HL-60 (cell line): Measurements from ENCODE around the gene PIP4K2A.
A peak's percentile ranks its signal among the peaks of the same experiment; 100 is the strongest.

Source experiments
- DNase-seq, 2 experiments: peaks; one replicate each; pipeline ENCODE4 v3.0.0-alpha.2; 2010 to 2020; ENCODE audit warnings: low read depth in 1 of 2, low spot score in 1 of 2
- H3K27ac ChIP-seq: fragments of 250-450 bp; sonication (Bioruptor Pico); replicated peaks from 2 replicates; pipeline ENCODE4 v1.5.1; 2020; ENCODE audit warnings: mild to moderate bottlenecking, moderate library complexity
- H3K27me3 ChIP-seq: fragments of 250-450 bp; sonication (Bioruptor Pico); 2 replicates; pipeline ENCODE4 v1.5.1; 2021; ENCODE audit warnings: mild to moderate bottlenecking, moderate library complexity; ENCODE audit not compliant: insufficient read depth, poor library complexity, severe bottlenecking
- H3K4me3 ChIP-seq: replicated peaks from 2 replicates; pipeline ENCODE4 v1.5.1; 2011; ENCODE audit warnings: mild to moderate bottlenecking, control low read depth, low read length; ENCODE audit not compliant: insufficient read depth
- GABPA ChIP-seq: IDR thresholded peaks from 2 replicates; pipeline ENCODE4 v1.6.1; 2012; ENCODE audit warnings: low read depth
- POLR2AphosphoS5 ChIP-seq: IDR thresholded peaks from 2 replicates; pipeline ENCODE4 v1.6.1; 2012; ENCODE audit warnings: low read depth
- SPI1 ChIP-seq: IDR thresholded peaks from 2 replicates; pipeline ENCODE4 v1.6.1; 2012; ENCODE audit warnings: low read depth, mild to moderate bottlenecking, borderline replicate concordance
- TF ChIP-seq, protein P1 (sequence below): IDR thresholded peaks from one replicate; pipeline ENCODE4 v1.5.1; 2011; ENCODE audit warnings: low read length, control low read depth, inconsistent platforms; ENCODE audit not compliant: insufficient read depth
- TF ChIP-seq, protein P2 (sequence below): IDR thresholded peaks from 2 replicates; pipeline ENCODE4 v1.6.1; 2012; ENCODE audit warnings: low read depth; ENCODE audit not compliant: insufficient replicate concordance

Gene PIP4K2A

DNA sequence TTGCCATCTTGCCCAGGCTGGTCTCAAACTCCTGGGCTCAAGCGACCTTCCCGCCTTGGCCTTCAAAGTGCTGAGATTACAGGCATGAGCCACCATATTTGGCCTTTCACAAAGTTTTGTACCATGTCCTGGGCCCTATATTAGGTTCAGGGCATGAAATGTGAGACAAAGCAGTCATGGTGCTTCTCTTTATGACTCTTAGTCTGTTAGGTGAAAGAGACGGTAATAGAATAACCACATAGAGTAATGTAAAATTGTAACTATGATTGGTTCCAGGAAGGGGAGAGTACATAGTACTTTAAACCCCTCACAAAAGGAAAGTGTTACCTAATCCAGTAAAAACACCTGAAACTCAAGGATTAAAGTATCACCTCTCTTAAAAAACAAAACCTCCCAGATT, 224.4 kb downstream of the PIP4K2A start:
- Histone ChIP-seq H3K27ac (no peak overlapping the region), H3K27me3 (no peaks in the 10 kb centered on the region), H3K4me3 (no peak overlapping the region)
- TF ChIP-seq, protein P1, sequence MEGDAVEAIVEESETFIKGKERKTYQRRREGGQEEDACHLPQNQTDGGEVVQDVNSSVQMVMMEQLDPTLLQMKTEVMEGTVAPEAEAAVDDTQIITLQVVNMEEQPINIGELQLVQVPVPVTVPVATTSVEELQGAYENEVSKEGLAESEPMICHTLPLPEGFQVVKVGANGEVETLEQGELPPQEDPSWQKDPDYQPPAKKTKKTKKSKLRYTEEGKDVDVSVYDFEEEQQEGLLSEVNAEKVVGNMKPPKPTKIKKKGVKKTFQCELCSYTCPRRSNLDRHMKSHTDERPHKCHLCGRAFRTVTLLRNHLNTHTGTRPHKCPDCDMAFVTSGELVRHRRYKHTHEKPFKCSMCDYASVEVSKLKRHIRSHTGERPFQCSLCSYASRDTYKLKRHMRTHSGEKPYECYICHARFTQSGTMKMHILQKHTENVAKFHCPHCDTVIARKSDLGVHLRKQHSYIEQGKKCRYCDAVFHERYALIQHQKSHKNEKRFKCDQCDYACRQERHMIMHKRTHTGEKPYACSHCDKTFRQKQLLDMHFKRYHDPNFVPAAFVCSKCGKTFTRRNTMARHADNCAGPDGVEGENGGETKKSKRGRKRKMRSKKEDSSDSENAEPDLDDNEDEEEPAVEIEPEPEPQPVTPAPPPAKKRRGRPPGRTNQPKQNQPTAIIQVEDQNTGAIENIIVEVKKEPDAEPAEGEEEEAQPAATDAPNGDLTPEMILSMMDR = no peak
- TF ChIP-seq POLR2AphosphoS5 = no peak
- TF ChIP-seq, protein P2, sequence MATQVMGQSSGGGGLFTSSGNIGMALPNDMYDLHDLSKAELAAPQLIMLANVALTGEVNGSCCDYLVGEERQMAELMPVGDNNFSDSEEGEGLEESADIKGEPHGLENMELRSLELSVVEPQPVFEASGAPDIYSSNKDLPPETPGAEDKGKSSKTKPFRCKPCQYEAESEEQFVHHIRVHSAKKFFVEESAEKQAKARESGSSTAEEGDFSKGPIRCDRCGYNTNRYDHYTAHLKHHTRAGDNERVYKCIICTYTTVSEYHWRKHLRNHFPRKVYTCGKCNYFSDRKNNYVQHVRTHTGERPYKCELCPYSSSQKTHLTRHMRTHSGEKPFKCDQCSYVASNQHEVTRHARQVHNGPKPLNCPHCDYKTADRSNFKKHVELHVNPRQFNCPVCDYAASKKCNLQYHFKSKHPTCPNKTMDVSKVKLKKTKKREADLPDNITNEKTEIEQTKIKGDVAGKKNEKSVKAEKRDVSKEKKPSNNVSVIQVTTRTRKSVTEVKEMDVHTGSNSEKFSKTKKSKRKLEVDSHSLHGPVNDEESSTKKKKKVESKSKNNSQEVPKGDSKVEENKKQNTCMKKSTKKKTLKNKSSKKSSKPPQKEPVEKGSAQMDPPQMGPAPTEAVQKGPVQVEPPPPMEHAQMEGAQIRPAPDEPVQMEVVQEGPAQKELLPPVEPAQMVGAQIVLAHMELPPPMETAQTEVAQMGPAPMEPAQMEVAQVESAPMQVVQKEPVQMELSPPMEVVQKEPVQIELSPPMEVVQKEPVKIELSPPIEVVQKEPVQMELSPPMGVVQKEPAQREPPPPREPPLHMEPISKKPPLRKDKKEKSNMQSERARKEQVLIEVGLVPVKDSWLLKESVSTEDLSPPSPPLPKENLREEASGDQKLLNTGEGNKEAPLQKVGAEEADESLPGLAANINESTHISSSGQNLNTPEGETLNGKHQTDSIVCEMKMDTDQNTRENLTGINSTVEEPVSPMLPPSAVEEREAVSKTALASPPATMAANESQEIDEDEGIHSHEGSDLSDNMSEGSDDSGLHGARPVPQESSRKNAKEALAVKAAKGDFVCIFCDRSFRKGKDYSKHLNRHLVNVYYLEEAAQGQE = no peak
- TF ChIP-seq GABPA = no peak
- TF ChIP-seq SPI1 = no peak
- DNase-seq = no peak

DNA sequence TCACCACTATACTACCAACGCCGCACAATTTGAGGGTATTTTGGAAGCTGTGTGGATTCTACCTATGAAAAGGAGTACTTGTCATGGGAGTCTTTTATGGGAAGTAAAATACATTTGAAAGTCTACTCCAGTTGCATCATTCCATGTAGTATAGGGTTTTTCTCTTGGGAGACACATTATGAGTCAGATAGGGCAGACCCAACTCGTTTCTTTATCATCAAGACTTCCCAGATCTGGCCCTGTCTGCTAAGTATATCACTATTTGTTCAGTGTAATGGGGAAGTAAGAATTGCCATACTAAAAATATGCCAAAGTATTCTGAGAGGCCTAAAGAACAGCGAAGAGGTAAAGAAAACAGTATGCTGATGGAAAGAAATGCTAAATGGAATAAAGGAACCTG, 224.9 kb downstream of the PIP4K2A start:
- H3K27me3 ChIP-seq = no peaks in the 10 kb centered on the region
- DNase-seq = peak; percentile 2 to 14
- H3K27ac ChIP-seq = no peak overlapping the region
- no peak overlapping the region for H3K4me3 ChIP-seq
- TF ChIP-seq, protein P1 = no peak
- TF ChIP-seq POLR2AphosphoS5 = no peak
- no peak for TF ChIP-seq SPI1
- TF ChIP-seq GABPA = no peak
- TF ChIP-seq, protein P2 = no peak

DNA sequence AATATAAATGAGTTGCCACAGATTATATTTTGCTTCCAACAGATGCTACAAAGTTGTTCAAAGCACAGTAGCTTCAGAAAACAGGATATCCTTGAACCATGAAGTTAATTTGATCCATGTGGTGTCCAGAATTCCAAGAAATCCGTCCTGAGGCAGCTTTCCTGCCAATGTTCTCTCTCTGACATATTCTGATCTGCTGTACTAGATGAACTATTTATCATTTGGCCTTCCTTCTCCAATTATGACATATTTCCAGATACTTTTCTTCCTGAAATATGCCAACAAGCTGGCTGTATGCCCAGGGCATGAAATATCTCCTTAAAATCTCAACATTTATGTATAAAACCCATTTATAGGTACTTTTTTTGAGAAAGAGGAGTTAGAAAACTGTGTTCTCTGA, 227.9 kb downstream of the PIP4K2A start:
- Histone ChIP-seq H3K27me3 (no peaks in the 10 kb centered on the region), H3K4me3 (no peak overlapping the region), H3K27ac (no peak overlapping the region)
- DNase-seq = no peak
- TF ChIP-seq, protein P1 = no peak
- TF ChIP-seq GABPA (no peak), POLR2AphosphoS5 (no peak), SPI1 (no peak)
- TF ChIP-seq, protein P2 = no peak
